HL-60 (cell line): Measurements from ENCODE around the gene LEP.

Experiments
- GABPA ChIP-seq: IDR thresholded peaks from 2 replicates; pipeline ENCODE4 v1.6.1; 2012; ENCODE audit warnings: low read depth
- POLR2AphosphoS5 ChIP-seq: IDR thresholded peaks from 2 replicates; pipeline ENCODE4 v1.6.1; 2012; ENCODE audit warnings: low read depth
- TF ChIP-seq, protein P1 (sequence below): IDR thresholded peaks from one replicate; pipeline ENCODE4 v1.5.1; 2011; ENCODE audit warnings: low read length, control low read depth, inconsistent platforms; ENCODE audit not compliant: insufficient read depth
- TF ChIP-seq, protein P2 (sequence below): IDR thresholded peaks from 2 replicates; pipeline ENCODE4 v1.6.1; 2012; ENCODE audit warnings: low read depth; ENCODE audit not compliant: insufficient replicate concordance

DNA sequence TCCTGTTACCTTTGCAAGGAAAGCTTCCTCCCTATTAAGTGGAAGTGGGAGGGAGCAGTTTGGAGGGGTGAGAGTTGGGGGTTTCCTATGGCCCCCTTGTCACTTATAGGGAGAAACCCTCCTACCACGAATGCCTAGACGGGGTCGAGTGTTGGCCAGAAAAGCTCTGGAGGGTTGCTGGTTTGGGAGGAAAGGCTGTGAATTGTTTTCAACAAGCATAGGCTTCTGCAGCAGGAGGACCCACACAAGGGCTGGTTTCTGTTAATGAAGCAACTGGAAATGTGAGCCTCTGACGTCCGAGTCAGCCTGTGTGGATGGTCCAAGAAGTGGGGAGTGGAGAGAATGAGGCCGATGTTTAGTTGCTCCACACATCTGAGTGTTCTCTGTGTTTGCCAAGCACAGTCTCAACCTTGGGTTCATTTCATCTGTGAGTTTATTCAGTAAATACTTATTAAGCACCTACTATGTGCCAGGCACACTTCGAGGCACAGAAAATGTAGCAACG is 37.3 kb upstream of the LEP start:
- TF ChIP-seq, protein P1, sequence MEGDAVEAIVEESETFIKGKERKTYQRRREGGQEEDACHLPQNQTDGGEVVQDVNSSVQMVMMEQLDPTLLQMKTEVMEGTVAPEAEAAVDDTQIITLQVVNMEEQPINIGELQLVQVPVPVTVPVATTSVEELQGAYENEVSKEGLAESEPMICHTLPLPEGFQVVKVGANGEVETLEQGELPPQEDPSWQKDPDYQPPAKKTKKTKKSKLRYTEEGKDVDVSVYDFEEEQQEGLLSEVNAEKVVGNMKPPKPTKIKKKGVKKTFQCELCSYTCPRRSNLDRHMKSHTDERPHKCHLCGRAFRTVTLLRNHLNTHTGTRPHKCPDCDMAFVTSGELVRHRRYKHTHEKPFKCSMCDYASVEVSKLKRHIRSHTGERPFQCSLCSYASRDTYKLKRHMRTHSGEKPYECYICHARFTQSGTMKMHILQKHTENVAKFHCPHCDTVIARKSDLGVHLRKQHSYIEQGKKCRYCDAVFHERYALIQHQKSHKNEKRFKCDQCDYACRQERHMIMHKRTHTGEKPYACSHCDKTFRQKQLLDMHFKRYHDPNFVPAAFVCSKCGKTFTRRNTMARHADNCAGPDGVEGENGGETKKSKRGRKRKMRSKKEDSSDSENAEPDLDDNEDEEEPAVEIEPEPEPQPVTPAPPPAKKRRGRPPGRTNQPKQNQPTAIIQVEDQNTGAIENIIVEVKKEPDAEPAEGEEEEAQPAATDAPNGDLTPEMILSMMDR = no peak
- TF ChIP-seq, protein P2, sequence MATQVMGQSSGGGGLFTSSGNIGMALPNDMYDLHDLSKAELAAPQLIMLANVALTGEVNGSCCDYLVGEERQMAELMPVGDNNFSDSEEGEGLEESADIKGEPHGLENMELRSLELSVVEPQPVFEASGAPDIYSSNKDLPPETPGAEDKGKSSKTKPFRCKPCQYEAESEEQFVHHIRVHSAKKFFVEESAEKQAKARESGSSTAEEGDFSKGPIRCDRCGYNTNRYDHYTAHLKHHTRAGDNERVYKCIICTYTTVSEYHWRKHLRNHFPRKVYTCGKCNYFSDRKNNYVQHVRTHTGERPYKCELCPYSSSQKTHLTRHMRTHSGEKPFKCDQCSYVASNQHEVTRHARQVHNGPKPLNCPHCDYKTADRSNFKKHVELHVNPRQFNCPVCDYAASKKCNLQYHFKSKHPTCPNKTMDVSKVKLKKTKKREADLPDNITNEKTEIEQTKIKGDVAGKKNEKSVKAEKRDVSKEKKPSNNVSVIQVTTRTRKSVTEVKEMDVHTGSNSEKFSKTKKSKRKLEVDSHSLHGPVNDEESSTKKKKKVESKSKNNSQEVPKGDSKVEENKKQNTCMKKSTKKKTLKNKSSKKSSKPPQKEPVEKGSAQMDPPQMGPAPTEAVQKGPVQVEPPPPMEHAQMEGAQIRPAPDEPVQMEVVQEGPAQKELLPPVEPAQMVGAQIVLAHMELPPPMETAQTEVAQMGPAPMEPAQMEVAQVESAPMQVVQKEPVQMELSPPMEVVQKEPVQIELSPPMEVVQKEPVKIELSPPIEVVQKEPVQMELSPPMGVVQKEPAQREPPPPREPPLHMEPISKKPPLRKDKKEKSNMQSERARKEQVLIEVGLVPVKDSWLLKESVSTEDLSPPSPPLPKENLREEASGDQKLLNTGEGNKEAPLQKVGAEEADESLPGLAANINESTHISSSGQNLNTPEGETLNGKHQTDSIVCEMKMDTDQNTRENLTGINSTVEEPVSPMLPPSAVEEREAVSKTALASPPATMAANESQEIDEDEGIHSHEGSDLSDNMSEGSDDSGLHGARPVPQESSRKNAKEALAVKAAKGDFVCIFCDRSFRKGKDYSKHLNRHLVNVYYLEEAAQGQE = no peak
- TF ChIP-seq GABPA (no peak), POLR2AphosphoS5 (no peak)
